Central memory CD8-positive, alpha-beta T cell (primary cell): ENCODE data around the gene CFTR.
"Not testable (repeated sequence)": the region's sequence is repeated elsewhere in the genome, so short reads cannot be mapped to it uniquely, and the experiment has no call there.

Source experiments
- ATAC-seq: fragments of 150-1000 bp; cut with Tn5 transposase; replicated peaks from 2 replicates; pipeline ENCODE4 v1.10.0; 2022; ENCODE audit warnings: mild to moderate bottlenecking, moderate FRiP score, moderate number of reproducible peaks; ENCODE audit not compliant: poor library complexity, severe bottlenecking; ENCODE audit errors: extremely low read depth
- DNase-seq, 2 donors: peaks; one replicate each; pipeline ENCODE4 v3.0.0; 2021; ENCODE audit warnings: low spot score in 2 of 2
- H3K27ac Mint-ChIP-seq: one replicate; pipeline ENCODE4 v1.8.0; 2022; ENCODE audit warnings: low read depth, mild to moderate bottlenecking, moderate library complexity, mixed read lengths
- H3K27me3 Mint-ChIP-seq: one replicate; pipeline ENCODE4 v1.8.0; 2022; ENCODE audit warnings: mixed read lengths
- H3K36me3 Mint-ChIP-seq: one replicate; pipeline ENCODE4 v1.8.0; 2022; ENCODE audit warnings: mild to moderate bottlenecking, moderate library complexity, mixed read lengths; ENCODE audit not compliant: insufficient read depth
- H3K4me1 Mint-ChIP-seq: one replicate; pipeline ENCODE4 v1.8.0; 2022; ENCODE audit warnings: mixed read lengths
- H3K4me3 Mint-ChIP-seq: one replicate; pipeline ENCODE4 v1.8.0; 2022; ENCODE audit warnings: mild to moderate bottlenecking, moderate library complexity, mixed read lengths
- H3K9me3 Mint-ChIP-seq: one replicate; pipeline ENCODE4 v1.8.0; 2022; ENCODE audit warnings: mixed read lengths

Gene CFTR

GRCh38 chr7:117479225-117480054, at the start of gene CFTR:
TSS of gene CFTR (plus strand) at chr7:117480025. CDS start at chr7:117480095, 70 bp downstream.
- peaks cover 20% of the 10 kb centered on the region for H3K27me3 Mint-ChIP-seq
- H3K4me3 Mint-ChIP-seq, result no peak within 1 kb of the TSS

GRCh38 chr7:117435475-117436043, 44.3 kb upstream of the CFTR start:
- no peak for ATAC-seq
- Mint-ChIP-seq H3K27me3 (no peaks in the 10 kb centered on the region), H3K36me3 (peaks cover 2% of the 10 kb centered on the region), H3K4me1 (no peaks in the 10 kb centered on the region), H3K9me3 (peaks cover 15% of the 10 kb centered on the region), H3K27ac (no peak overlapping the region), H3K4me3 (no peak overlapping the region)
- DNase-seq, result no peak

More at GRCh38 chr7:117479225-117480054, at the start of gene CFTR:
- DNase-seq (no peak), ATAC-seq (no peak)
- Mint-ChIP-seq H3K27ac (no peak within 1 kb of the TSS), H3K36me3 (no peaks in the 10 kb centered on the region), H3K4me1 (no peaks in the 10 kb centered on the region), H3K9me3 (no peaks in the 10 kb centered on the region)

- ATAC-seq (no peak), DNase-seq (no peak)
- peaks cover 18% of the 10 kb centered on the region for H3K9me3 Mint-ChIP-seq
- H3K27me3 Mint-ChIP-seq, result no peaks in the 10 kb centered on the region
- H3K4me3 Mint-ChIP-seq, result no peak overlapping the region
- H3K4me1 Mint-ChIP-seq, result no peaks in the 10 kb centered on the region
- no peaks in the 10 kb centered on the region for H3K36me3 Mint-ChIP-seq
- no peak overlapping the region for H3K27ac Mint-ChIP-seq
Measured at GRCh38 chr7:117444646-117445045, 35.2 kb upstream of the CFTR start.

- Mint-ChIP-seq H3K27ac (no peak overlapping the region), H3K36me3 (no peaks in the 10 kb centered on the region), H3K4me1 (no peaks in the 10 kb centered on the region), H3K27me3 (no peaks in the 10 kb centered on the region), H3K9me3 (peaks cover 24% of the 10 kb centered on the region), H3K4me3 (no peak overlapping the region)
- no peak for DNase-seq
- no peak for ATAC-seq
Measured at GRCh38 chr7:117445206-117445605, 34.6 kb upstream of the CFTR start.

GRCh38 chr7:117446220-117446815, 33.5 kb upstream of the CFTR start:
- Mint-ChIP-seq H3K36me3 (no peaks in the 10 kb centered on the region), H3K27ac (no peak overlapping the region), H3K9me3 (peaks cover 30% of the 10 kb centered on the region), H3K27me3 (no peaks in the 10 kb centered on the region), H3K4me1 (no peaks in the 10 kb centered on the region), H3K4me3 (no peak overlapping the region)
- DNase-seq, result no peak
- no peak for ATAC-seq

GRCh38 chr7:117448655-117449054, 31.2 kb upstream of the CFTR start:
- H3K4me3 Mint-ChIP-seq, result no peak overlapping the region
- no peaks in the 10 kb centered on the region for H3K36me3 Mint-ChIP-seq
- peaks cover 33% of the 10 kb centered on the region for H3K9me3 Mint-ChIP-seq
- no peak for DNase-seq
- no peaks in the 10 kb centered on the region for H3K27me3 Mint-ChIP-seq
- no peaks in the 10 kb centered on the region for H3K4me1 Mint-ChIP-seq
- ATAC-seq, result no peak
- H3K27ac Mint-ChIP-seq, result no peak overlapping the region

- no peaks in the 10 kb centered on the region for H3K4me1 Mint-ChIP-seq
- no peak overlapping the region for H3K27ac Mint-ChIP-seq
- no peaks in the 10 kb centered on the region for H3K27me3 Mint-ChIP-seq
- no peaks in the 10 kb centered on the region for H3K36me3 Mint-ChIP-seq
- no peaks in the 10 kb centered on the region for H3K9me3 Mint-ChIP-seq
- no peak overlapping the region for H3K4me3 Mint-ChIP-seq
- no peak for ATAC-seq
- no peak for DNase-seq
Measured at GRCh38 chr7:117458977-117459583, 20.7 kb upstream of the CFTR start.

GRCh38 chr7:117459735-117460134, 20.1 kb upstream of the CFTR start:
- H3K27me3 Mint-ChIP-seq, result no peaks in the 10 kb centered on the region
- H3K4me3 Mint-ChIP-seq, result no peak overlapping the region
- no peak overlapping the region for H3K27ac Mint-ChIP-seq
- no peaks in the 10 kb centered on the region for H3K36me3 Mint-ChIP-seq
- no peaks in the 10 kb centered on the region for H3K4me1 Mint-ChIP-seq
- H3K9me3 Mint-ChIP-seq, result no peaks in the 10 kb centered on the region
- DNase-seq (no peak), ATAC-seq (no peak)

- not testable (repeated sequence) for ATAC-seq, H3K9me3 Mint-ChIP-seq, H3K27ac Mint-ChIP-seq, H3K27me3 Mint-ChIP-seq, H3K4me1 Mint-ChIP-seq, H3K4me3 Mint-ChIP-seq, H3K36me3 Mint-ChIP-seq, DNase-seq
Measured at GRCh38 chr7:117460815-117461214, 19.0 kb upstream of the CFTR start.

GRCh38 chr7:117468174-117468573, 11.7 kb upstream of the CFTR start:
- Mint-ChIP-seq H3K27me3 (no peaks in the 10 kb centered on the region), H3K36me3 (no peaks in the 10 kb centered on the region), H3K9me3 (no peaks in the 10 kb centered on the region), H3K27ac (no peak overlapping the region), H3K4me3 (no peak overlapping the region), H3K4me1 (no peaks in the 10 kb centered on the region)
- DNase-seq, result no peak
- no peak for ATAC-seq

GRCh38 chr7:117470777-117471176, 9.0 kb upstream of the CFTR start:
- no peak overlapping the region for H3K27ac Mint-ChIP-seq
- H3K4me1 Mint-ChIP-seq, result no peaks in the 10 kb centered on the region
- H3K36me3 Mint-ChIP-seq, result no peaks in the 10 kb centered on the region
- H3K27me3 Mint-ChIP-seq, result no peaks in the 10 kb centered on the region
- DNase-seq (no peak), ATAC-seq (no peak)
- H3K9me3 Mint-ChIP-seq, result no peaks in the 10 kb centered on the region
- H3K4me3 Mint-ChIP-seq, result no peak overlapping the region

GRCh38 chr7:117472335-117472734, 7.5 kb upstream of the CFTR start:
- H3K27me3 Mint-ChIP-seq, result no peaks in the 10 kb centered on the region
- H3K9me3 Mint-ChIP-seq, result no peaks in the 10 kb centered on the region
- no peaks in the 10 kb centered on the region for H3K4me1 Mint-ChIP-seq
- H3K27ac Mint-ChIP-seq, result no peak overlapping the region
- H3K36me3 Mint-ChIP-seq, result no peaks in the 10 kb centered on the region
- no peak overlapping the region for H3K4me3 Mint-ChIP-seq
- no peak for DNase-seq
- ATAC-seq, result no peak
